Smooth muscle cell (in vitro differentiated cells): Measurements from ENCODE around the gene SUSD1. TPM values are rescaled to one million over a fixed set of nuclear protein-coding genes. Genes with fewer than 3 reads are reported as not detected.

ENCODE experiments used
- DNase-seq: peaks from one replicate; lab custom pipeline; 2025; ENCODE audit not compliant: unreplicated experiment; lab: John Stamatoyannopoulos, UW
- H2AFZ ChIP-seq: fragments of 200-600 bp; sonication (generic); 2 replicates; pipeline ENCODE4 v1.6.0; 2016; ENCODE audit warnings: antibody characterized with exemption, low read depth, mild to moderate bottlenecking
- H3F3A ChIP-seq: fragments of 200-600 bp; sonication (generic); 2 replicates; pipeline ENCODE4 v1.6.0; 2017; ENCODE audit warnings: antibody characterized with exemption, low read depth
- H3K27ac ChIP-seq: fragments of 200-600 bp; sonication (generic); 2 replicates; pipeline ENCODE4 v1.5.1; 2016; ENCODE audit warnings: low read depth, mild to moderate bottlenecking
- H3K27me3 ChIP-seq: fragments of 200-600 bp; sonication (generic); 2 replicates; pipeline ENCODE4 v1.6.1; 2016; ENCODE audit warnings: low read depth, mild to moderate bottlenecking
- H3K36me3 ChIP-seq: fragments of 200-600 bp; sonication (generic); 2 replicates; pipeline ENCODE4 v1.5.1; 2016; ENCODE audit warnings: low read depth
- H3K4me1 ChIP-seq: fragments of 200-600 bp; sonication (generic); 2 replicates; pipeline ENCODE4 v1.5.1; 2016; ENCODE audit warnings: low read depth
- H3K4me2 ChIP-seq: fragments of 200-600 bp; sonication (generic); 2 replicates; pipeline ENCODE4 v1.6.0; 2016; ENCODE audit warnings: mild to moderate bottlenecking
- H3K4me3 ChIP-seq: fragments of 200-600 bp; sonication (generic); 2 replicates; pipeline ENCODE4 v1.5.1; 2016; ENCODE audit warnings: mild to moderate bottlenecking
- H3K79me2 ChIP-seq: fragments of 200-600 bp; sonication (generic); 2 replicates; pipeline ENCODE4 v1.6.0; 2016; ENCODE audit warnings: low read depth, mild to moderate bottlenecking
- H3K9ac ChIP-seq: fragments of 200-600 bp; sonication (generic); 2 replicates; pipeline ENCODE4 v1.6.0; 2016; ENCODE audit warnings: low read depth
- H3K9me3 ChIP-seq: fragments of 200-600 bp; sonication (generic); replicated peaks from 2 replicates; pipeline ENCODE4 v1.5.1; 2016; ENCODE audit warnings: low read depth
- H4K20me1 ChIP-seq: fragments of 200-600 bp; sonication (generic); 2 replicates; pipeline ENCODE4 v1.6.0; 2016; ENCODE audit warnings: low read depth
- CTCF ChIP-seq: fragments of 200-600 bp; sonication (generic); IDR thresholded peaks from 2 replicates; pipeline ENCODE4 v1.5.1; 2017; ENCODE audit warnings: borderline replicate concordance, mild to moderate bottlenecking, antibody characterized with exemption; ENCODE audit not compliant: insufficient read depth, poor library complexity, severe bottlenecking
- WGBS: methylation state at CpG from one replicate; pipeline ENCODE4 v1.1.7; 2016; ENCODE audit warnings: low lambda C conversion rate; 5-methylcytosine and 5-hydroxymethylcytosine counted together
- polyA plus RNA-seq: library from polyadenylated mRNA; unstranded; fragments of >200 nt; fragmentation: Nextera tagmentation; extraction: Ambion mirVana; gene quantifications from 2 replicates; pipeline ENCODE4 v1.2.1, GENCODE V29; 2016
- total RNA-seq: library from RNA; depleted of rRNA; stranded (reverse); fragments of >200 nt; gene quantifications from 2 replicates; pipeline ENCODE4 v1.2.3, GENCODE V29; 2014

The SUSD1 gene
- total and polyA plus RNA-seq, 2 experiments from 2014 or later, result 6.7 to 11.8 TPM

GRCh38 chr9:112188884-112189283 lies 13.8 kb upstream of the SUSD1 start:
- no peaks in the 10 kb centered on the region for H3K9me3 ChIP-seq
- no peaks in the 10 kb centered on the region for H4K20me1 ChIP-seq
- no peaks in the 10 kb centered on the region for H3F3A ChIP-seq
- no peaks in the 10 kb centered on the region for H3K4me1 ChIP-seq
- H3K27ac ChIP-seq, result no peak overlapping the region
- no peak for DNase-seq
- no peak overlapping the region for H3K4me3 ChIP-seq
- no peak for TF ChIP-seq CTCF
- no peaks in the 10 kb centered on the region for H3K36me3 ChIP-seq
- no peak overlapping the region for H2AFZ ChIP-seq
- no peaks in the 10 kb centered on the region for H3K79me2 ChIP-seq
- H3K27me3 ChIP-seq, result no peaks in the 10 kb centered on the region
- no peak overlapping the region for H3K9ac ChIP-seq
- H3K4me2 ChIP-seq, result no peak overlapping the region
- 96% methylated on average over 1 of the region's 1 CpG for WGBS

GRCh38 chr9:112187404-112187803 lies 12.3 kb upstream of the SUSD1 start:
- no peaks in the 10 kb centered on the region for H3K4me1 ChIP-seq
- no peak overlapping the region for H3K27ac ChIP-seq
- H3K4me3 ChIP-seq, result no peak overlapping the region
- no peaks in the 10 kb centered on the region for H3F3A ChIP-seq
- DNase-seq, result no peak
- H3K9ac ChIP-seq, result no peak overlapping the region
- H3K9me3 ChIP-seq, result no peaks in the 10 kb centered on the region
- WGBS, result 81% methylated on average over 4 of the region's 4 CpGs
- H3K4me2 ChIP-seq, result no peak overlapping the region
- TF ChIP-seq CTCF, result no peak
- H3K27me3 ChIP-seq, result no peaks in the 10 kb centered on the region
- H3K79me2 ChIP-seq, result no peaks in the 10 kb centered on the region
- no peak overlapping the region for H2AFZ ChIP-seq
- no peaks in the 10 kb centered on the region for H3K36me3 ChIP-seq
- no peaks in the 10 kb centered on the region for H4K20me1 ChIP-seq

GRCh38 chr9:112186695-112187094 lies 11.6 kb upstream of the SUSD1 start:
- H4K20me1 ChIP-seq, result no peaks in the 10 kb centered on the region
- no peaks in the 10 kb centered on the region for H3F3A ChIP-seq
- WGBS, result 88% methylated on average over 4 of the region's 4 CpGs
- H3K9ac ChIP-seq, result no peak overlapping the region
- no peak overlapping the region for H3K4me3 ChIP-seq
- no peak for DNase-seq
- H3K27ac ChIP-seq, result no peak overlapping the region
- H3K4me2 ChIP-seq, result no peak overlapping the region
- no peaks in the 10 kb centered on the region for H3K79me2 ChIP-seq
- H3K27me3 ChIP-seq, result no peaks in the 10 kb centered on the region
- H3K36me3 ChIP-seq, result no peaks in the 10 kb centered on the region
- TF ChIP-seq CTCF, result no peak
- no peaks in the 10 kb centered on the region for H3K9me3 ChIP-seq
- H3K4me1 ChIP-seq, result no peaks in the 10 kb centered on the region
- H2AFZ ChIP-seq, result no peak overlapping the region

DNA sequence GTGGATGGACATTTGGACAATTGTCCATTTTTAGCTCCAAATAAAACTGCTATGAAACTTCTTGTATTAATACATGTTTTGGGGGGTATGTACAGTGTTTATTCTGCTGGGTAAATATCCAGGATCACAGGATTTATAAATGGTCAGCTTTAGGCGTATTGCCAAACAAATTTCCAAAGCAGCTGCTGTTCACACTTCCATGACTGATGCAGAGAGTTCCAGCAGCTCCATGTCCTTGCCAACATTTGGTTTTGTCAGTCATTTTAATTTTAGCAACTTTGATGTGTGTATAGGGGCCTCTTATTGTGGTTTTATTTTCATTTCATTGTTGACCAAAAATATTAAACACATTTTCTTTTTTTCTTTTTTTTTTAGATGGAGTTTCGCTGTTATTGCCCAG lies 9.8 kb upstream of the SUSD1 start:
- Histone ChIP-seq H3K27ac (no peak overlapping the region), H3K4me1 (no peaks in the 10 kb centered on the region), H3K27me3 (no peaks in the 10 kb centered on the region), H3K79me2 (no peaks in the 10 kb centered on the region), H3K9me3 (no peaks in the 10 kb centered on the region), H3F3A (no peaks in the 10 kb centered on the region), H4K20me1 (no peaks in the 10 kb centered on the region), H3K36me3 (no peaks in the 10 kb centered on the region), H3K9ac (no peak overlapping the region), H2AFZ (no peak overlapping the region), H3K4me3 (no peak overlapping the region), H3K4me2 (no peak overlapping the region)
- no peak for DNase-seq
- 98% methylated on average over 2 of the region's 2 CpGs for WGBS
- no peak for TF ChIP-seq CTCF
